Measurements from ENCODE around the gene RABEP1. TPM values are rescaled to one million over a fixed set of nuclear protein-coding genes. Genes with fewer than 3 reads are reported as not detected.
"Not testable (repeated sequence)": the region's sequence is repeated elsewhere in the genome, so short reads cannot be mapped to it uniquely, and the experiment has no call there.

Gene RABEP1, protein sequence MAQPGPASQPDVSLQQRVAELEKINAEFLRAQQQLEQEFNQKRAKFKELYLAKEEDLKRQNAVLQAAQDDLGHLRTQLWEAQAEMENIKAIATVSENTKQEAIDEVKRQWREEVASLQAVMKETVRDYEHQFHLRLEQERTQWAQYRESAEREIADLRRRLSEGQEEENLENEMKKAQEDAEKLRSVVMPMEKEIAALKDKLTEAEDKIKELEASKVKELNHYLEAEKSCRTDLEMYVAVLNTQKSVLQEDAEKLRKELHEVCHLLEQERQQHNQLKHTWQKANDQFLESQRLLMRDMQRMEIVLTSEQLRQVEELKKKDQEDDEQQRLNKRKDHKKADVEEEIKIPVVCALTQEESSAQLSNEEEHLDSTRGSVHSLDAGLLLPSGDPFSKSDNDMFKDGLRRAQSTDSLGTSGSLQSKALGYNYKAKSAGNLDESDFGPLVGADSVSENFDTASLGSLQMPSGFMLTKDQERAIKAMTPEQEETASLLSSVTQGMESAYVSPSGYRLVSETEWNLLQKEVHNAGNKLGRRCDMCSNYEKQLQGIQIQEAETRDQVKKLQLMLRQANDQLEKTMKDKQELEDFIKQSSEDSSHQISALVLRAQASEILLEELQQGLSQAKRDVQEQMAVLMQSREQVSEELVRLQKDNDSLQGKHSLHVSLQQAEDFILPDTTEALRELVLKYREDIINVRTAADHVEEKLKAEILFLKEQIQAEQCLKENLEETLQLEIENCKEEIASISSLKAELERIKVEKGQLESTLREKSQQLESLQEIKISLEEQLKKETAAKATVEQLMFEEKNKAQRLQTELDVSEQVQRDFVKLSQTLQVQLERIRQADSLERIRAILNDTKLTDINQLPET
- total RNA-seq (2012; rRNA removed), result 31.7 and 37.0 TPM in 2 replicates

DNA sequence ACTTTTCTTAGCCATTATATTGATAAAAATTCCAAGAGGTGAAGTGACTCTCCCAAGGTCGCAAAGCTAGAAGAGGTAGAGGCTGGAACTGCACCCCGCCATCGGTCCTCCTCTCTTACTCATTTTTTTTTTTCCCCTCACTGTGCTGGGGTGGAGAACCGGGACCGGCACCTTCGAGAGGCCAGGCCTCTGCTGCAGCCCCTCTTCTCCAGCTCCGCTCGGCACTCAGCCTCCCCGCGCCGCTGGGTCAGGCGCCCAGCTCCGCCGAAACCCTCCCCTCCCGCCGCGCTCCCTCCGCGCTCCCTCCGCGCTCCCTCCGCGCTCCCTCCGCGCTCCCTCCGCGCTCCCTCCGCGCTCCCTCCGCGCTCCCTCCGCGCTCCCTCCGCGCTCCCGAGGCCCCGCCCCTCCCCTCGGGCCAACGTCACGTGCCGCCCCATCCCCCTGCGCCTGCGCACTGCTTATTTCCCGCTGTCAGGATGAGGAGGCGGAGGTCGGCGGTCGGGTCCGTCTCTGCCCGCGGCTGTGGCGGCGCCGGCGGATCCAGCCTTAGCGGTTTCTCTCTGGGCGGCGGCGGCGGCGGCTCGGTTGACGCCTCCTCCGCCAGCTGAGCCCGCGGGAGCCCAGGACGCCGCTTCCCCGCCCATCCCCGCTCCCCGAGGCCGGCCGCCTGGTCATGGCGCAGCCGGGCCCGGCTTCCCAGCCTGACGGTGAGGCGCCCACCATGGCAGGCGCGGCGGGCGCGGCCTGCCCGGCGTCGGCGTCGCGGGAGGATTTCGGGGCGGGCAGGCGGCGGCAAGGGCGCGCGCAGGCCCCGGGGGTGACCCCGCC, at the start of gene RABEP1:
TSS of gene RABEP1 (plus strand) at position 471 of the 828 bp plus-strand sequence. CDS start at position 674, 203 bp downstream.
- Histone ChIP-seq H3K4me1 (ENCODE audit: control insufficient read depth, insufficient read depth, low read length) (peaks cover 19% of the 10 kb centered on the region), H3K9ac (ENCODE audit: low read depth, low read length) (peak within 1 kb of the TSS; percentile 92), H3K4me3 (ENCODE audit: low read length) (peak within 1 kb of the TSS; percentile 85), H3K27me3 (ENCODE audit: control insufficient read depth, insufficient read depth, low read length) (no peaks in the 10 kb centered on the region), H3K9me3 (replicated peaks; ENCODE audit: low read length) (no peaks in the 10 kb centered on the region), H3K36me3 (ENCODE audit: insufficient read depth, low read length) (peaks cover 3% of the 10 kb centered on the region), H3K4me2 (ENCODE audit: low read length) (peak within 1 kb of the TSS; percentile 92)

DNA sequence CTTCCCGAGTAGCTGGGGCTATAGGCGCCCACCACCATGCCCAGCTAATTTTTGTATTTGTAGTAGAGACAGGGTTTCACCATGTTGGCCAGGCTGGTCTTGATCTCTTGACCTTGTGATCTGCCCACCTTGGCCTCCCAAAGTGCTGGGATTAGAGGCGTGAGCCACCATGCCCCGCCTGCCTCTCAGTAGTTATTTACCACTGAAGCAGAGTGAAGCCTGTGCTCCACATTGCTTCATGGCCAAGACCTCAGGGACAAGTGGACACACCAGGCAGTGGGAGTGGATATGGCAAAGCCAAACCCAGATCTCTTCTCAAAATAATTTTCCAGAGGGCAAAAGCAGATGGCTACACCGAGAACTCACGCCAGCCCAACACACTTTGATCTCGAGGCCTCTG, 48.6 kb upstream of the RABEP1 start:
- H3K27me3 ChIP-seq (ENCODE audit: control insufficient read depth, insufficient read depth, low read length); H3K9me3 ChIP-seq (replicated peaks; ENCODE audit: low read length); H3K36me3 ChIP-seq (ENCODE audit: insufficient read depth, low read length); H3K4me3 ChIP-seq (ENCODE audit: low read length); H3K4me1 ChIP-seq (ENCODE audit: control insufficient read depth, insufficient read depth, low read length); H3K9ac ChIP-seq (ENCODE audit: low read depth, low read length); H3K4me2 ChIP-seq (ENCODE audit: low read length): not testable (repeated sequence)

DNA sequence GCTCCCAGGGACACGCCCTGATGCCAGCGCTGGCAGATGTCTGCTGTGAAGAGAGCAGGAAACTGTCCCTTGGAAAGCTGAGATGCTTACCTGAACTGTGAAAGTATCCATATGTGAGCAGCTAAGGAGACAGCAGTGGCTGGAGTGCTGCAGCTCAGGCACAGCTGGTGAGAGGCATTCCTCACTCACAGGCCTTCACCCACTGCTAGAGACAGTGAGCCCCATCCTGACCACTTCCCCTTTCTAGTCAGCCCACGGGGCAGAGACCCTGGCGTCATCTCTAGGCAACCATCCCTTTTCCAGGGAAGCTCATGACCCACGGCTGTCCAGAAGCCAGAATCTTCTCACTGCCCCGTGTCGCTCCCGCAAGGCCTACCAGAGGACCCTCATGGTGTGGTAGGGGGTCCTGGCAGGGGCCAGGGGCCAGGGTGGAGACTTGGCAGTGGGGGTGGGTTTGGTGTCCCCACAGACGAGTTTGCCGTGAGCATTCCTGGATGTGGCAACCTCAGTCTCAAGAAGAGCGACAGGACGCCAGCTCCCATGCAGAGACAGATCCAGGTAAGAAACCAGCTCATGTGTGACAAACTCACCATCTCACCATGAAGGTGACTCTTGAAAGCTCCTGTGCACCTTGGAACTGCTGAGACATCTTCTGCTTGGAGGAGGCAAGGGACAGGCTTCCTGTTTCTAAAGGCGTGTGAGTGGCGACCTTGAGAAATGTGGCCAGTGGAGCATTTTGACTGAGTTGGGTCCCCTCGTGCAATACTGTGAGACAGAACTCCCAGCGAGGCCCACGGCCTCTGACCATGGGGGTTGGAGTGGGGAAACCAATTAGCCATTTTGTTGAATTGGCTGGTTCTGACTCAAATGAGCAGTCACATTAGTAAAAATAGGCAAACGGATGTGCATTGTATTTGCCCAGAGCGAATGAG, 47.2 kb upstream of the RABEP1 start, which contains the start of gene SCIMP:
TSS of gene SCIMP (minus strand) at position 216 of the 932 bp plus-strand sequence. CDS start at position 111, 105 bp downstream.
- Histone ChIP-seq H3K4me3 (ENCODE audit: low read length) (no peak within 1 kb of the TSS), H3K4me2 (ENCODE audit: low read length) (no peak within 1 kb of the TSS), H3K9ac (ENCODE audit: low read depth, low read length) (no peak within 1 kb of the TSS), H3K27me3 (ENCODE audit: control insufficient read depth, insufficient read depth, low read length) (no peaks in the 10 kb centered on the region), H3K9me3 (replicated peaks; ENCODE audit: low read length) (no peaks in the 10 kb centered on the region), H3K36me3 (ENCODE audit: insufficient read depth, low read length) (no peaks in the 10 kb centered on the region), H3K4me1 (ENCODE audit: control insufficient read depth, insufficient read depth, low read length) (peaks cover 6% of the 10 kb centered on the region)

DNA sequence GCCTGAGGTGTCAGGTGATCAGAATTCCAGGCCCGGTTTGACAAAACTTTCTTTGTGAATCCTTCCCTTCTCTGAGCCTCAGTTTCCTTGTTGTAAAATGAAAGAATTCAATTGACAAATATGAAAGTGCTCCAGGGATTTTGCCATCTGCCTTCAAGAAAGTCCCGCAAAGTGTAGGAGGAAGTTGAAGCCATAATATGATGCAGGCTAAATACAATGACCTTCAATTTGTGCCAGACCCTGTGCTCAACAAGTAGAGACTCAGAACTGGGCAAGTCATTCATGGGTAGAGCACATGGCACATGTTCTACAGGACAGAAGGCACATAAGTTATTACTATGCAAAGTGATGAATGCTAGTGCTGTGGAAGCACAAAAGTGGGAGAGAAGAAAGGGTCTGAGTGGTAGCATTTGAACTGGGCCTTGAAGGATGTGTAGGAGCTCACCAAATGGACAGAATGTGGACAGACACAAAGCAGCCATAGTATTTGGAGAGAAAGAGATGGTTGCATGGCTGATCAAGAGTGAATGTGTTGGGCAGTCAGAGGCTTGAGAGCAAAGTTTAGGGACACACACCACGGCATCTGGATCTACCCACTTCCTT, 45.0 kb upstream of the RABEP1 start:
- H3K27me3 ChIP-seq (ENCODE audit: control insufficient read depth, insufficient read depth, low read length), result peaks cover 2% of the 10 kb centered on the region
- H3K9me3 ChIP-seq (replicated peaks; ENCODE audit: low read length), result no peaks in the 10 kb centered on the region
- H3K4me3 ChIP-seq (ENCODE audit: low read length), result no peak overlapping the region
- no peaks in the 10 kb centered on the region for H3K36me3 ChIP-seq (ENCODE audit: insufficient read depth, low read length)
- peaks cover 6% of the 10 kb centered on the region for H3K4me1 ChIP-seq (ENCODE audit: control insufficient read depth, insufficient read depth, low read length)
- H3K9ac ChIP-seq (ENCODE audit: low read depth, low read length), result no peak overlapping the region
- no peak overlapping the region for H3K4me2 ChIP-seq (ENCODE audit: low read length)

DNA sequence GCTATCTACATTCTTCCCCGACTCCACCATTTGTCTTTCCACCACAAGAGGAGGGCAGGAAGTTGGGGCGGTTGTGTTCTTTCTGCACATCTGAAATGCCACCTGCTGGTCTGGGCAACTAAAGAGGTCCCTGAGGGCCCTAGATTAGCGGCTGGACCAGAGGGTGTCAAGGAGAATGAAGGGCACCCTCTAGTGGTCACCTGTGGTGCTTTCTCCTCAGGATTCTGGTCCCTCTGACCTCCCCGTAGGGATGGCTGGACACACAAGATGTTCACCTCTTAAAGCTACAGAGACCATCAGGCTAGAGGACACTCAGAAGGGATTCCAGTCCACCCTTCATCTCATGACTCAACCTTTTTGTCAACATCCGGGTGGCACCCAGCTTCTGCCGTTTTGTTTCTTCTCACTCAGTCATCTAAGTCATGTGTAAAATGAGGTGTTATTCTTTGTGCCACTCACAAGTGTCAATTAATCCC, 44.5 kb upstream of the RABEP1 start:
- no peaks in the 10 kb centered on the region for H3K9me3 ChIP-seq (replicated peaks; ENCODE audit: low read length)
- H3K4me3 ChIP-seq (ENCODE audit: low read length), result no peak overlapping the region
- H3K27me3 ChIP-seq (ENCODE audit: control insufficient read depth, insufficient read depth, low read length), result peaks cover 4% of the 10 kb centered on the region
- no peaks in the 10 kb centered on the region for H3K36me3 ChIP-seq (ENCODE audit: insufficient read depth, low read length)
- no peak overlapping the region for H3K9ac ChIP-seq (ENCODE audit: low read depth, low read length)
- no peak overlapping the region for H3K4me2 ChIP-seq (ENCODE audit: low read length)
- peaks cover 6% of the 10 kb centered on the region for H3K4me1 ChIP-seq (ENCODE audit: control insufficient read depth, insufficient read depth, low read length)

DNA sequence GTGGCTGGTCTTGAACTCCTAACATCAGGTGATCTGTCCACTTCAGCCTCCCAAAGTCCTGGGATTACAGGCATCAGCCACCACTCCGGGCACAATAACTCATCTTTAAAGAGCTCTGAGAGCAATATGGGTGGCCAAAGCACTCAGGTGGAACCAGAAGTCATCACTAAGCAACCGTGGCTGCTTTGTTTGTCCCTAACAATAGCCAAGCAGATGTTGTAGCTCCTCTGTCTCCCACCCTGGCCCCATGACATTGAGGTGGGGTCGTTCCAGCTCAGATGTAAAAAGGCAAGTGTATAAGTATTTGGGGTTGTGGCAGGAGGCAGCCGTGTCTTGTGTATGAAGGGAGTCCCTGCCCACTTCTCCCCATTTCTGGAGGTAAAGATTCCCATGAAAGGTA, 43.8 kb upstream of the RABEP1 start:
- H3K9me3 ChIP-seq (replicated peaks; ENCODE audit: low read length), result no peaks in the 10 kb centered on the region

DNA sequence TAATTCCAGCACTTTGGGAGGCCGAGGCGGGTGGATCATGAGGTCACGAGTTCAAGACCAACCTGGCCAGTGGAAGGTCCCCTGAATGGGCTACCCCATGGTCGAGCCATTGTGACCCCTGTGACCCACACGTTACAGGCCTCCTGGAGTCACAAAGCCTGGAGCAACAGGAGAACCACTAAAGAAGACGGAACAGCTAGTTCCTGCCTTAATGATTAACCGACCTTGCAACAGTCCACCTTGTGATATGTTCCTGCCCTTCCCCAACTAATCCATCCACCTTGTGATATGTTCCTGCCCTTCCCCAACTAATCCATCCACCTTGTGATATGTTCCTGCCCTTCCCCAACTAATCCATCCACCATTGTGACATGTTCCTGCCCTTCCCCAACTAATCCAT, 42.3 kb upstream of the RABEP1 start:
- H3K9me3 ChIP-seq (replicated peaks; ENCODE audit: low read length); H3K9ac ChIP-seq (ENCODE audit: low read depth, low read length); H3K4me3 ChIP-seq (ENCODE audit: low read length); H3K4me2 ChIP-seq (ENCODE audit: low read length); H3K36me3 ChIP-seq (ENCODE audit: insufficient read depth, low read length); H3K4me1 ChIP-seq (ENCODE audit: control insufficient read depth, insufficient read depth, low read length); H3K27me3 ChIP-seq (ENCODE audit: control insufficient read depth, insufficient read depth, low read length): not testable (repeated sequence)

More for the DNA sequence above, 43.8 kb upstream of the RABEP1 start:
- Histone ChIP-seq H3K36me3 (ENCODE audit: insufficient read depth, low read length) (no peaks in the 10 kb centered on the region), H3K4me1 (ENCODE audit: control insufficient read depth, insufficient read depth, low read length) (peaks cover 6% of the 10 kb centered on the region), H3K4me2 (ENCODE audit: low read length) (no peak overlapping the region), H3K9ac (ENCODE audit: low read depth, low read length) (no peak overlapping the region), H3K27me3 (ENCODE audit: control insufficient read depth, insufficient read depth, low read length) (peaks cover 4% of the 10 kb centered on the region), H3K4me3 (ENCODE audit: low read length) (no peak overlapping the region)

DNA sequence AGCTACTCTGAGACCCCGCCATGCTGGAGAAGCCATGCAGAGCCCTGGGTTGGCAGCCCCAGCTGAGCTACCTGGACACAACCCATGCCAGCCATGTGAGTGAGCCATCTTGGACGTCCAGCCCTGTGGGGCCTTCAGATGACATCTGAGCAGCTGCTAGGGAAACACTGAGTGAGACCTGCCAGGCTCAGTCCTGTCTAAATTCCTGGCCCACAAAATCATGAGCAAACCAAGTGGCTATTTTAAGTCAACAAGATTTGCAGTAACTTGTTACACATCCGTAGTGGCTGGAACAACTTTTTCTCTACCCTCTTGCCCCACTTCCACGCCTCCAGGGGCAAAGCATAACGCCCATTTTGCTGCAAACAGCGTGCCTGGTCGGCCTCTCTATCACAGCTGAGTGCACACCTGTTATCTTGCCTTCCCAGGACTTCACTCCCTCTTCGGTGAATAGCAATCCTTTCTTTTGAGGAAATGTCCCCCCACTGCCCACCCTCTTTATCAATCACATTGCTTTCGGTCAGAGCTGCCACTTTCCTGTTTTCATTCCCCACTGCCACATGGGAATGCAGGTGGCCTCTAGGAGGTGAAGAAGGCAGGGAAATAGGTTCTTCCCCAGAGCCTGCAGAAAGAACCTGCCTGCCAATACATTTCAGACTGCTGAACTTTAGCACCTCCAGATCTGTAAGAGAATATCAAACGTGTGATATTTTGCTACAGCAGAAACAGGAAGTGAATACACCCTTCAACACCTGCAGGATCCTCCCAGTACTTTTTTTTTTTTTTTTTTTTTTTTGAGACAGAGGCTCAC, 40.0 kb upstream of the RABEP1 start:
- peaks cover 6% of the 10 kb centered on the region for H3K4me1 ChIP-seq (ENCODE audit: control insufficient read depth, insufficient read depth, low read length)
- no peak overlapping the region for H3K9ac ChIP-seq (ENCODE audit: low read depth, low read length)
- H3K9me3 ChIP-seq (replicated peaks; ENCODE audit: low read length), result no peaks in the 10 kb centered on the region
- no peak overlapping the region for H3K4me2 ChIP-seq (ENCODE audit: low read length)
- H3K36me3 ChIP-seq (ENCODE audit: insufficient read depth, low read length), result no peaks in the 10 kb centered on the region
- H3K4me3 ChIP-seq (ENCODE audit: low read length), result no peak overlapping the region
- peaks cover 4% of the 10 kb centered on the region for H3K27me3 ChIP-seq (ENCODE audit: control insufficient read depth, insufficient read depth, low read length)

DNA sequence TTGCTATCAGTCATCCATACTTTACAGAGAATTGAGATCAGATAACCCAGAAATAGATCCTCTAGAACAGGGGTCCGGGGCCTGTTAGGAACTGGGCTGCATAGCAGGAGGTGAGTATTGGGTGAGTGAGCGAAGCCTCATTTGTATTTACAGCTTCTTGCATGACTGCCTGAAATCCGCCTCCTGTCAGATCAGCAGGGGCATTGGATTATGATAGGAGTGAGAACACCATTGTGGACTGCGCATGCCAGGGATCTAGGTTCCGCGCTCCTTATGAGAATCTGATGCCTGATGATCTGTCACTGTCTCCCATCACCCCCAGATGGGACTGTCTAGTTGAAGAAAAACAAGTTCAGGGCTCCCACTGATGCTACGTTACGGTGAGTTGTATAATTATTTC, 34.5 kb upstream of the RABEP1 start:
- H3K4me2 ChIP-seq (ENCODE audit: low read length), result no peak overlapping the region

More for the DNA sequence above, 34.5 kb upstream of the RABEP1 start:
- no peak overlapping the region for H3K9ac ChIP-seq (ENCODE audit: low read depth, low read length)
- no peaks in the 10 kb centered on the region for H3K9me3 ChIP-seq (replicated peaks; ENCODE audit: low read length)
- no peaks in the 10 kb centered on the region for H3K4me1 ChIP-seq (ENCODE audit: control insufficient read depth, insufficient read depth, low read length)
- H3K36me3 ChIP-seq (ENCODE audit: insufficient read depth, low read length), result no peaks in the 10 kb centered on the region
- H3K27me3 ChIP-seq (ENCODE audit: control insufficient read depth, insufficient read depth, low read length), result no peaks in the 10 kb centered on the region
- H3K4me3 ChIP-seq (ENCODE audit: low read length), result no peak overlapping the region

All from skeletal muscle satellite cell (primary cell).